22Rv1 (cell line): ENCODE measurements around the gene KLC1.

Experiments used
- H3K27ac ChIP-seq: fragments of 450-650 bp; 2 replicates; pipeline ENCODE4 v1.5.1; 2017
- ZFX ChIP-seq: fragments of 450-650 bp; IDR thresholded peaks from 2 replicates; pipeline ENCODE4 v1.6.1; 2017; ENCODE audit warnings: antibody characterized with exemption, borderline replicate concordance
- TF ChIP-seq, protein P1 (sequence below): fragments of 450-650 bp; IDR thresholded peaks from 2 replicates; pipeline ENCODE4 v1.5.1; 2017; ENCODE audit warnings: mild to moderate bottlenecking

KLC1 gene

DNA sequence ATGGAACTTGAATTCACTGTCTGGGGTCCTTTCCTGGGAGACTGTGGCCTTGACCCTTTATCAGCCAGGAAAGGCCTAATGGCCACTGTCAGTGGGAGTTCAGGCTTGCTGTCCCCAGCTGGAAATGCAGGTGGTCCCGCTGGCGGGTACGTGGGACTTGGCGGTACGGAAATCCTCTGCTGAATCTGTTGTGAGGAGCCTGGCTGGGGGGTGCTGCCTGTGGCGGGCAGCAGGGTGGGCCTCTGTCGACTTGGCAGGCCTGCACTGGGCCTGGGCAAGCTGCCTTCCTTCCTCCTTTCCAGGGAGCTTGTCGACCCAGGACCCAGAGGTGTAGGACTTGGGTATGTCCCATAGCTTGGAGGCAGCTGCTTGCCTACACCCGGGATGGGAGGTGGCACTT, 112.9 kb downstream of the KLC1 start:
- TF ChIP-seq ZFX = no peak
- TF ChIP-seq, protein P1, sequence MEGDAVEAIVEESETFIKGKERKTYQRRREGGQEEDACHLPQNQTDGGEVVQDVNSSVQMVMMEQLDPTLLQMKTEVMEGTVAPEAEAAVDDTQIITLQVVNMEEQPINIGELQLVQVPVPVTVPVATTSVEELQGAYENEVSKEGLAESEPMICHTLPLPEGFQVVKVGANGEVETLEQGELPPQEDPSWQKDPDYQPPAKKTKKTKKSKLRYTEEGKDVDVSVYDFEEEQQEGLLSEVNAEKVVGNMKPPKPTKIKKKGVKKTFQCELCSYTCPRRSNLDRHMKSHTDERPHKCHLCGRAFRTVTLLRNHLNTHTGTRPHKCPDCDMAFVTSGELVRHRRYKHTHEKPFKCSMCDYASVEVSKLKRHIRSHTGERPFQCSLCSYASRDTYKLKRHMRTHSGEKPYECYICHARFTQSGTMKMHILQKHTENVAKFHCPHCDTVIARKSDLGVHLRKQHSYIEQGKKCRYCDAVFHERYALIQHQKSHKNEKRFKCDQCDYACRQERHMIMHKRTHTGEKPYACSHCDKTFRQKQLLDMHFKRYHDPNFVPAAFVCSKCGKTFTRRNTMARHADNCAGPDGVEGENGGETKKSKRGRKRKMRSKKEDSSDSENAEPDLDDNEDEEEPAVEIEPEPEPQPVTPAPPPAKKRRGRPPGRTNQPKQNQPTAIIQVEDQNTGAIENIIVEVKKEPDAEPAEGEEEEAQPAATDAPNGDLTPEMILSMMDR = no peak
- H3K27ac ChIP-seq = no peak overlapping the region

DNA sequence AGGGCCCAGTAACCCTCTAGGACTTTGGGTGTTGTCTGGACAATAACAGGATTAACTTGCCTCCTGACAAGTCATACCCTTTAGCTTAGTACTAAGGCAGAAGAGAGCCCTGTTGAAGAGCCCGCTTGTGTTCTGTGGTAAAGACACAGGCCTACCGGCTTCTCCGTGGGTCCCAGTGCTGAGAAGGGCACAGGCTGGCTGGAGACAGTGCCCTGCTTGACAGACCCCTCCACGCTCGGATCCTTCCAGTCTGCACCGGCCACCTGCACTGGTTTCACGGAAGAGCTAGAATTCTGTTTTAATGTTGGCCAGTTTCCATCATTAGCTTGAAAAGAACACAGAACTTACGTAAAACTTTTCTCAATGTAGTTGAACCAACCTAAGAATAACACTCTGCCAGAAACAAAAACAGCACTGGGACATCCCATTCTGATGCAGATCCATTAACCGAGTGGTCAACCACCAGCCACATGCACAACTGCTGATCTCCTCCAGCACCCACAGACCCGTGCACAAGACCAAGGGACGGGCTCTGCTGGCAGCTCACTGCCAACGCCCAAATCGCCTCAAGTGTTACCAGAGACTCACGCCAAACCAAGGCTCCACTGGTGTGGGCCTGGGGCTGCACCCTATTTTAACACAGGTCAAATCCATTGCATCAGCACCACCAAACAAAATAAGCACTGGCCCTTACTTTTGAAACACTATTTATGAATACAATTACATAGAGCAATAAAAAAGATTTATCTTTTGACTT, 113.7 kb downstream of the KLC1 start:
- H3K27ac ChIP-seq = no peak overlapping the region
- TF ChIP-seq, protein P1 = no peak
- TF ChIP-seq ZFX = no peak

DNA sequence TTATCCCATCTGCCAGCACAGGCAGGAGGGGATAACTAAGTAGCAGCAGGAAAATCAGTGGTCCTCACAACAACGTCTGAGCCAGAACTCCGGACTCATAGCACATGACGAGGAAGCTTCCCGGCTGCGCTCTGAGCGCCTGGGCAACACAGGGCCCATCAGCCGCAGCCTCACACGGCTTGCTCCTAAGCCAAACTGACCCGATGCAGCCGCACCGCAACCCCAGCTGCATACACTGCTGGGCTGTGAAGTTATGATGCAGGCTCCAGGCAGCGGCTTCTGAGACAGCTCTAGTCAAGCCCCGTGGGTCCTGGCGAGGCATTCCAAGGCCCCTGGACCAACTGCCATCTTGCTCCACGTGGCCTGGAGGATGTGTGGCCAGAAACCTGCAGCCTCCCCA, 114.7 kb downstream of the KLC1 start:
- no peak overlapping the region for H3K27ac ChIP-seq
- no peak for TF ChIP-seq ZFX
- TF ChIP-seq, protein P1 = no peak

DNA sequence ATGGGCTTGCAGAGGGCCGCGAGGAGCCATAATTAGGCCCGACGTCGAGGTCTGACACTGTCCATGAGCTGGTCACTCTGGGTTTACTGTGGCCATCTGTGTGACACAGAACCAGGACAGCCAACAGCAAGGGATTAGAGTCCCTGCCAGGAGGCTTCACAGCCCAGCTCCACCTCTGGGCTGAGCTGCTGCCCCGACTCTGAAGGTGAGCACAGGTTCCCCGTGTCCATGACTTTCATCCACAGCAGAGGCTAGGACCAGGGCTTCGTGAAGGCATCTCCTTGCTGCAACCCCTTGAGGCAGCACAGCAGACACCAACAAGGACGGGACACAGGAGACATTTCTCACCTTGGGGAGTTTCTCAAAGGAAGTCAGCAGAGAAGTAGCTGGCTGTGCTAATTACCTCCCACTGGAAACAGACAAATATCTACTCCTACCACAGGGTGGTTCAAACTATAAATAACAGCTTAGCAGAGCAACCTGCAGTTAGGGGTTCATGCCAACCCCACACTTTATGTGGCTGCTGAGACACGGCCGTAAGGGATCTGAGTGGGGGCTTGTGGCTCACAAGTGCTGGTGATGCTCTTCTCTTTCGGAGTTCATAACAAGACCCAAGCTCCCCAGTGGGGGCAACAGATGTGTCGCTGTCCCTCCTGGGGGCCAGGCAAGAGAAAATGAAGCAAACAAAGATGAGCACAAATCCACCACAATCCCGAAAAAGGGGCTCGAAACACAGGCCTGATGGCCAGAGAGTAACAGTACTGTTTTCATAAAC, 115.8 kb downstream of the KLC1 start:
- no peak for TF ChIP-seq ZFX
- TF ChIP-seq, protein P1 = no peak
- no peak overlapping the region for H3K27ac ChIP-seq

DNA sequence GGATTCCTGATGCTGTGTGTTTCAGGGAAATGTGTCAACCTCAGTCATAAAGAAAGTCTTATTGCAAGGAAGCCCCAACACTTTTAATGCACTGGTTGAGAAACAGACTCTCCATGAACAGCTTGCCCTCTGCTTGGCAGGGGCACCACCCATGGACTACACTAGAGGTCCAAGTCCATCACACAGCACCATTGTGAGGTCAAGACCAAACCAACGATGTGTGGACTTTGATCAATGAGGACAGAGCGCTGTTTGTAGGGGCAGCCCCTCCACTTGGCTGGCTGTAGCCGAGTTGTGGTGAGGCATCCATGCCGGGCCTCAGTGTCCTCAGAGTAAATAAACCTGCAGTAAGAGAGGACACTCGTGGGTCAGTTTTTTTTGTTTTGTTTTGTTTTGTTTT, 116.4 kb downstream of the KLC1 start:
- H3K27ac ChIP-seq = no peak overlapping the region
- TF ChIP-seq ZFX = no peak
- TF ChIP-seq, protein P1 = no peak

DNA sequence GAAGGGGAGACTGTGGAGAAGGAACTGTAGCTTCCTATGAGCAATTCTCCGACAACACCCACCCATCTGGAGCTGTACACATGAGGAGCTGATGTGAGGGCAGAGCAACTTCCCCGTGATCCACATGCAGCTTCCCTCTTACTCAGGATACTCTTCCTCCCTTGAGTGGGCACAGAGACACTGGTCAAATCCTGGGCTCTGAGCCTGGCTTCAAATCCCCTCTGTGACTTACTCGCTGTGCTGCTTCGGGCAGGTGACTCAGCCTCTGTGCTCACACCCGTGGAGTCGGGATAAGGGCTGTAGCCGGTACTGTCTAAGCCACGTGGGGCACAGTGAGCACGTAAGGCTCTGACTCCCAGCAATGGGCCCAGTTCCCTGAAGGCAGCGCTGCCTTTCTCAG, 117.7 kb downstream of the KLC1 start:
- TF ChIP-seq, protein P1 = no peak
- TF ChIP-seq ZFX = no peak
- no peak overlapping the region for H3K27ac ChIP-seq

DNA sequence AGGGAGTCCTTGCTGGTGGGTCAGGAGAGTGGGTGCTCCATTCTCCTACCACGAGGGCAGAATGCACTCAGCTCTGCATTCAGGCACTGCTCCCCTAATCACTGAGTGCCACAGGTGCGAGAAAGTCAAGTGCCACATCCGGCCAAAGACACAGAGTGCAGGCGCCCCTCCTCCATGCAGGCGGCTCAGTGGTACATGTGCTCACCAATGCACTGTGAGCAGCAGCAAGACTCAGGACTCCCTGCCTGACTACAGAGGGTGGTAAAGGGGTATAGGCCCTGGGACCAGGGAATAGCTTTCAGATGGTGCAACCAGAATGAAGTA, 119.5 kb downstream of the KLC1 start:
- no peak for TF ChIP-seq ZFX
- TF ChIP-seq, protein P1 = no peak
- no peak overlapping the region for H3K27ac ChIP-seq
